Measurements from ENCODE around the gene OTP.
A peak's percentile ranks its signal among the peaks of the same experiment; 100 is the strongest.

The OTP gene

DNA sequence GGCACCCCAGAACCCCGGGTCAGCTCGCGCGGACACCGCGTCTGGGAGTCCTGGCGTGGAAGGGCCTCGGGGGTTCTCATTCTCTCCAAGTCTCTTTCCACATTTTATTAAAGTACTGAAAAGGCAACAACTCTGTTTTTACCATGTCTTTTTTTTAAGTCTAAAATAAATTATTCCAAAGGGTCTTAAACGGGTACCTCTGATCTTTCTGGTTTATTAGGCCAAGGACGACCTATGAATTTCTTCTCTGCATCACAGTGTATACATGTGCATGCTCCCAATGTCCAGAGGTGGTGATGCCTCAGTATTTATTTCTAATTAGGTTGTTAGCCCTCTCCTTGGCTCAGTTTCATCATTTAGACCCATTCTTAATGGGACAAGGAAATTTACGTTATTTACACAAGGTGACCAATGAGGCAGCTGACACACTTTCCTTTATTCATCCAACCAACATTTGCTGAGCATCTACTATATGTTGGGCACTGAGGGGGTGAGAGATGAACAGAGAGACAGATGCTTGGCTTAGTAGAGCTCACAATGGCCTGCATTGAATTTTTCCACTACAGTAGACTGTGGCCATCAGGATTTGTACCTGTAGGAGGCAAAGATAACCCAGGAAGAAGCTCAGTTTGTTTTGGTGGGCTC is 7.6 kb upstream of the OTP start:
- Histone ChIP-seq H3K27me3 (ENCODE audit: control insufficient read depth, insufficient read depth, low read length) (peaks cover 71% of the 10 kb centered on the region), H3K4me1 (ENCODE audit: control insufficient read depth, insufficient read depth, low read length) (peaks cover 6% of the 10 kb centered on the region), H3K27ac (ENCODE audit: low read length) (no peak overlapping the region), H3K4me3 (ENCODE audit: low read length) (no peak overlapping the region), H3K36me3 (ENCODE audit: control insufficient read depth, insufficient read depth, low read length) (no peaks in the 10 kb centered on the region), H3K9me3 (ENCODE audit: control insufficient read depth, insufficient read depth, low read length) (no peaks in the 10 kb centered on the region)
- no CpG with 5 or more reads among the region's 11 CpGs for WGBS (ENCODE audit: insufficient coverage, insufficient read length)
- no peak for DNase-seq (ENCODE audit: low read depth, low spot score)

DNA sequence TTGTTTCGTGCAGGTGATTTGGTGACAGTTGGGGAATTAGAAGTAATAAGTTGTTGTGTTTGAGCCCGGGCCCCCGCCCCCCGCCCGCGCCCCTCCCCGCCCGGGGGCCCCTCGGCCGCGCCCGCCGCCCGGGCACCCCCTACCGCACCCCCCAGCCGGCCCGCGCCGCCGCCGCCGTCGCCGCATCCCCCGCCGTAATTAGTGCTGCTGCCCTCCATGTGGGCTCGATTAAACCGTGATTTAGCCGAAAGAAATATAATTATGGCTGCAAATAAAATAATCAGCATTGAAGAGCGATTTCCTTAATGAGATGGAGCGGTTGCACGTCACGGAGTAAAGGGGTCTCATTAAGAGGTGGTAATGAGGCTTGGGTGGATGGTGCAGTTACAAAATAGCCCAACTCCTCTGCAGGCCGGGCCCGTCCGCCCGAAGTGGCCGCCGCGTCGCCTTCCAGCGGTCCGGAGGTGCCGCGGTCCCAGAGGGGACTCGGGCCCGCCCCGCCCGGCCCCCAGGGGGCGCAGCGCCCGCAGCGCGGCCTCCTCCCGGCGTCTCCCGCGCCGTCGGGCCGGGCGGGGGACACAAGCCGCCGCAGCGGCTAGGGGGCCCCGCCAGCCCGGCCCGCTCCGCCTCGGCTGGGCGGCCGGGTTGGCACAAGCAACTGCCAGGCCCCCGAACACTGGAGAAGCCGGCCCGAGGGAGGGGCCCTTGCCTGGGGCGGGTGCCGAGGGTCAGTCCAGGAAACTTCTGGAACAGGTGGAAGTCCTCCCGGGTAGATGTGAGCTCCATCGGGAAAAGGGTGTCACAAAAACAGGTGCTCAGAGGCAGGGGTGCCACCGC is 6.9 kb upstream of the OTP start:
- no CpG with 5 or more reads among the region's 80 CpGs for WGBS (ENCODE audit: insufficient coverage, insufficient read length)
- H3K27me3 ChIP-seq (ENCODE audit: control insufficient read depth, insufficient read depth, low read length) = peaks cover 79% of the 10 kb centered on the region
- no peaks in the 10 kb centered on the region for H3K9me3 ChIP-seq (ENCODE audit: control insufficient read depth, insufficient read depth, low read length)
- no peak for DNase-seq (ENCODE audit: low read depth, low spot score)
- no peaks in the 10 kb centered on the region for H3K36me3 ChIP-seq (ENCODE audit: control insufficient read depth, insufficient read depth, low read length)
- peak overlapping the region; percentile 26; the same call in 1 of the 2 replicates for H3K4me3 ChIP-seq (ENCODE audit: low read length)
- H3K27ac ChIP-seq (ENCODE audit: low read length) = no peak overlapping the region
- H3K4me1 ChIP-seq (ENCODE audit: control insufficient read depth, insufficient read depth, low read length) = peaks cover 10% of the 10 kb centered on the region

DNA sequence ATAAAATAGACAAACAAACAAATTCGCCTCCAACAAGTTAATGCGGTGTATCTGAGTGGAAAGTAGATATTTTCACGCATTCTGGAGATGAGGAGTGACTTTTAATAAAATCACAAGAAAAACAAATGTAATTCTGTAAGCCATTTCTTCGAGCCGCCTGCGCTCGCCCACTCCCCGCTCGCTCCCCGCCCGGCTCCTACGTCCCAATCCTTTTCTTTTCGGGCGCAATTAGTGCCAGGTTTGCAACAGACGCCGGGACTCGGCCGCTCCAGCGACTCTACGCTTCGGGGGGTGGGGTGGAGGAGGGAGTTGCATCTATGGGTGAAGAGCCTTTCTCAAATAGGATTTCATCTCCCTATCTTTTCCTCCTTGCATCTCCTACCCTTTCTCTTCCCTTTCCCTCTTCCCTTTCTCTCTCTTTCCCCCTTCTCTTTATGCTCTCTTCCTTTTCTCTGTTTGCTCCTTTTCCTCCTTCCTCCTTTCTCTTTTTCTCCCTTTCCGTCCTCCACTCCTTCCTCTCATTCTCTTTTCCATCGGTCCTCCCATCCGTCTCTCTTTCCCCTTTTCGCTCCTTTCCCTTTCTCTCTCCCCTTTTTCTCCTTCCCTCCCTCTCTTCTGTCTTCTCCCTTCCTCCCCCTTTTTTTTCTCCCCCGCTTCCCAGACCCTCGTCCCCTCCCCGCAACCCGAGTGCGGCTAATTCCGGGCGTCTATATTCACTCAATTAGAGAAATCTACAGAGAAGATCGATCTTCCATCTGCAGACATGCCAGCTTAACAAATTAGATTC is 6.1 kb upstream of the OTP start:
- Histone ChIP-seq H3K36me3 (ENCODE audit: control insufficient read depth, insufficient read depth, low read length) (no peaks in the 10 kb centered on the region), H3K4me3 (ENCODE audit: low read length) (no peak overlapping the region), H3K27me3 (ENCODE audit: control insufficient read depth, insufficient read depth, low read length) (peaks cover 86% of the 10 kb centered on the region), H3K9me3 (ENCODE audit: control insufficient read depth, insufficient read depth, low read length) (no peaks in the 10 kb centered on the region), H3K27ac (ENCODE audit: low read length) (no peak overlapping the region), H3K4me1 (ENCODE audit: control insufficient read depth, insufficient read depth, low read length) (peaks cover 10% of the 10 kb centered on the region)
- no CpG with 5 or more reads among the region's 33 CpGs for WGBS (ENCODE audit: insufficient coverage, insufficient read length)
- no peak for DNase-seq (ENCODE audit: low read depth, low spot score)

- H3K27ac ChIP-seq (ENCODE audit: low read length) = no peak overlapping the region
- no peaks in the 10 kb centered on the region for H3K36me3 ChIP-seq (ENCODE audit: control insufficient read depth, insufficient read depth, low read length)
- H3K27me3 ChIP-seq (ENCODE audit: control insufficient read depth, insufficient read depth, low read length) = peaks cover 88% of the 10 kb centered on the region
- no peaks in the 10 kb centered on the region for H3K9me3 ChIP-seq (ENCODE audit: control insufficient read depth, insufficient read depth, low read length)
- WGBS (ENCODE audit: insufficient coverage, insufficient read length) = no CpG with 5 or more reads among the region's 28 CpGs
- no peak overlapping the region for H3K4me3 ChIP-seq (ENCODE audit: low read length)
- H3K4me1 ChIP-seq (ENCODE audit: control insufficient read depth, insufficient read depth, low read length) = peaks cover 12% of the 10 kb centered on the region
- DNase-seq (ENCODE audit: low read depth, low spot score) = no peak
Measured at GRCh38 chr5:77643654-77644370, 5.3 kb upstream of the OTP start.

DNA sequence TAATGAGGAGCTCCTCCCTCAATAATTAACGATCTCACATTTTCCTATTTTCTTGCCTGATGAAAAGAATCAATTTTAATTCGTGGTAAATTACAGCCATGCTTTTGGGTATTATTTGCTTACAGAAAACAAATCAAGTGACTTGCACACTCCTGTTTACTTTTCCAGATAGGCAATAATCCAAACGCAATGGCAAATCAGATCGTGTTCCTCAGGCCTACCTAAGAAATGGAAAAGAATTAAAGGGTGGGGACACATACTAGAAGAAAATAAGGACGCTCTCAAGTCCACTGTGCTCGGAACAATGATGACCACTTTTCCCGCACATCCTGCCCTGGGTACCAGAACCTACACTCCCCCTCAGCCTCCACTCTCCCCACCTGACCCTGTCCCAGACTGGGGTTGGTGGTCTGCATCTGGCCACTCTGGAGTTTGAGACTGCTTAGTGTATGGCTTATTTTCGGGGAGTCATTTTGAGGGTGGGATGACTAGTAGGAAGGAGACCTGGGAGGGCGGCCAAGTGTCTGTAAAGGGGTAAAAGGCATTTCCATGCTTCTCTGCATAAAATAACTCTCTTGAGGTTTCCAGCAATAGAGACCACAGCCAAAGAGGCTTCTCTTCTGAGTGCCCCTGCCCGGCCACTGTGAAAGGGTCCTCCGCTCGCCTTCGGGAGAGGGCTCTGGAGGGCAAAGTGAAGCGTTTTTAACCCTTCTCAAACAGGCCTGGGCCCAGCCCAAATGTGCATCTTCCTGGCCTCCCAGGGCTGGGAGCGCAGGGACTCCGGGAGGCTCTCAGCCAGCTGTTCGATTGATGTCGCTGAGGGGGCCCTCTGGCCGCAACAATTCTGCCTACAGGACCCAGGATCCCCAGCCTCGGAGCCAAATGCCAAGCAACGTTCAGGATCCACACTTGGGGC is 4.5 kb upstream of the OTP start:
- WGBS (ENCODE audit: insufficient coverage, insufficient read length) = no CpG with 5 or more reads among the region's 21 CpGs
- no peak overlapping the region for H3K27ac ChIP-seq (ENCODE audit: low read length)
- no peak for DNase-seq (ENCODE audit: low read depth, low spot score)
- no peaks in the 10 kb centered on the region for H3K36me3 ChIP-seq (ENCODE audit: control insufficient read depth, insufficient read depth, low read length)
- H3K9me3 ChIP-seq (ENCODE audit: control insufficient read depth, insufficient read depth, low read length) = no peaks in the 10 kb centered on the region
- no peak overlapping the region for H3K4me3 ChIP-seq (ENCODE audit: low read length)
- H3K4me1 ChIP-seq (ENCODE audit: control insufficient read depth, insufficient read depth, low read length) = peaks cover 12% of the 10 kb centered on the region
- H3K27me3 ChIP-seq (ENCODE audit: control insufficient read depth, insufficient read depth, low read length) = peaks cover 81% of the 10 kb centered on the region

DNA sequence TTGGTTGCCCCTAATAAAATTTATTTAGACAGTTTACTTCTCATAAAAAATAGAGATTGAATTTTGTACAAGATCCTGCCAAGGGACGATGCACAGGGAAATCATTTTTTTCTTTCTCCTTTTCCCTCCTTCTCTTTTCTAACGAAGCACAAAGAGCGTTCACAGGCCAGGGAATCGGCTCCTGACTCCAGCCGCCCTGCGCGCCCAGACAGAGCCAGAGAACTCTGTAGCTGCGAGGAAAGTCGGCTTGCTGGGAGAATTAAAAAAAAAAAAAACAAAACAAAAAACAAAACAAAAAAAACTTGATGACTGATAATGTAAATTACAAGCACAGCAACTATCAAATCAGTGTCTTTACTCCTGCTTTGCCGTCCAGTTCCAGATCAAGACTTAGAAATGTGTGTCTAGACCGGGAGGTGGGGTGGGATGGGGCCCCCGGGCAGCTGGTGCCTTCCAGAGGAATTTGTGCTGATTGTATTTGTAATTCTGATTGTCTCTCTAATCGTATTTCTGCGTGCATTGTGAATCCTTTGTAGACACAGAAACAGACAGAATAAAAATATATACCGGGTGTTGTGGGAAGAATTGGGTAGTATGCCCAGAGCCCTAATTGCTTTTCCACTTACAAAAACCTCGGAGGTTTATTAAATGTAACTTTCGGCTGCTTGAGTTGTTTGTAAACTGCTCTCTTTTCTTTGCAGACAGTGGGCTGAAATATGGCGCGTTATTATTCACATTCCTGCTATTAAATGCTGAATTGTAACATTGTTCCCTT is 3.6 kb upstream of the OTP start:
- no peak overlapping the region for H3K4me3 ChIP-seq (ENCODE audit: low read length)
- H3K4me1 ChIP-seq (ENCODE audit: control insufficient read depth, insufficient read depth, low read length) = peaks cover 12% of the 10 kb centered on the region
- no peaks in the 10 kb centered on the region for H3K36me3 ChIP-seq (ENCODE audit: control insufficient read depth, insufficient read depth, low read length)
- no peak for DNase-seq (ENCODE audit: low read depth, low spot score)
- H3K27ac ChIP-seq (ENCODE audit: low read length) = no peak overlapping the region
- peaks cover 81% of the 10 kb centered on the region for H3K27me3 ChIP-seq (ENCODE audit: control insufficient read depth, insufficient read depth, low read length)
- no CpG with 5 or more reads among the region's 19 CpGs for WGBS (ENCODE audit: insufficient coverage, insufficient read length)
- H3K9me3 ChIP-seq (ENCODE audit: control insufficient read depth, insufficient read depth, low read length) = no peaks in the 10 kb centered on the region

DNA sequence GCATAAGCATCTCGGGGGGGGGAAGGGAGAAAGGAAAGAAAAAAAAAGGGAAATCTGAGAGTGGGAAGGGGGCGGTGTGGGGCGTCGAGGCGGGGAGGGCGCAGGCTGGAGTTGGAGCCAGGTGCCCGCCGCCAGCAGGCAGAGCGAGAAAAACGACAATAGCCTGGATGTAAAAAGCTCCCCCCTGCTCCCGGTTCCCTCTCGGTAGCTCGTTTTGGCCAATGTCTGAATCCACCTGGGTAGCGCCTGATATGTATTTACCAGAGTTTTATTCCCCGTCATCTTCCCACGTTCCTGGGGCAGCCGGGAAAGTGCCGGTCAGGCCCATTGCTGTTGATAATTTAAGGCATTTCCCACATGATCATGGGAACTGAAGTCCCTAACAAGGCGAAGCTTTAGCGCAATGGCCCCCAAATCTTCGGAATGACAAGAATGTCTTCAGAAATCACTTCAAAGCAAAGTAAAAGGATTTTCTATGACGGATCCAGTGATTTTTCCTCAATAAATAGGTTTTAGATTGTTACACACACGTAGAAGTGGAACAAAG is 3.0 kb upstream of the OTP start:
- no CpG with 5 or more reads among the region's 23 CpGs for WGBS (ENCODE audit: insufficient coverage, insufficient read length)
- no peak for DNase-seq (ENCODE audit: low read depth, low spot score)
- Histone ChIP-seq H3K36me3 (ENCODE audit: control insufficient read depth, insufficient read depth, low read length) (no peaks in the 10 kb centered on the region), H3K4me1 (ENCODE audit: control insufficient read depth, insufficient read depth, low read length) (peaks cover 16% of the 10 kb centered on the region), H3K27ac (ENCODE audit: low read length) (no peak overlapping the region), H3K9me3 (ENCODE audit: control insufficient read depth, insufficient read depth, low read length) (no peaks in the 10 kb centered on the region), H3K27me3 (ENCODE audit: control insufficient read depth, insufficient read depth, low read length) (peaks cover 81% of the 10 kb centered on the region), H3K4me3 (ENCODE audit: low read length) (no peak overlapping the region)

DNA sequence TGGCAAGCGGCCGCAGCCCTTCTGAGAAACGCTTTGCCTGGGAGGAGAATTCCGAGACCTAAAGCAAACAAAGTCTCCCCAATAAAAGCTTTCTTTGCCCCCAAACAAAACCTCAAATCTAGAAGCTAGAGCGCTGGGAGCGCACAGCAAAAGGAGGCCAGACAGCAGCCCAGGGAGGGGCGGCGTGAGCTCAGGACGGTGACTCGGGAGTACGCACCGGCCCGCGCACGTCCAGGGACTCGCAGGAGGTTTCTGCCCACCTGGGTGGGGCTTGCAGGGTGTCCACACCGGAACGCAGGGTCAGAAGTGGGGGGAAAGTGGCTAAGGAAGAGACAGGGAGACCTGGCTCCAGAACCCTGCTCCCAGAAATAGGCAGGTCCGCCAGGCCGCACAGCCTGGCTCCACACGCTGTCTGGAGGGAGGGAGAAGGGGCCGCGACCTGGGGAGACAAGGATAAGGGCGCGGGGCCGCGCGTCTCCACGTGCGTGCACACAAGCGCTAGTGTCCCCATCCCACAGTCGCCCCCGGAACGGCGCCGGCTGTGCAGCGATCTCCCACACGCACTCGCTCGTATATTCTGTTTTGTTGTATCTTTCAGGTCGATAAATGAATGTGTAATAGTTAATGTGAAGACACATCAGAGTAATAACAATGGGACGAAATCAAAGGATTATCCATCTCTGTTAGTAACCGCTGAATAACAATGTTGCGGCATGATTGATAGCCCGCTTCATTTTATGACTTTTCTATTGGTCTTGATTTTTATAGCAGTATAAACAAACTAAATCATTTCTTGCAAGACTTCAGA is 2.3 kb upstream of the OTP start:
- Histone ChIP-seq H3K27ac (ENCODE audit: low read length) (no peak overlapping the region), H3K27me3 (ENCODE audit: control insufficient read depth, insufficient read depth, low read length) (peaks cover 81% of the 10 kb centered on the region), H3K9me3 (ENCODE audit: control insufficient read depth, insufficient read depth, low read length) (no peaks in the 10 kb centered on the region), H3K4me1 (ENCODE audit: control insufficient read depth, insufficient read depth, low read length) (peaks cover 16% of the 10 kb centered on the region), H3K36me3 (ENCODE audit: control insufficient read depth, insufficient read depth, low read length) (no peaks in the 10 kb centered on the region), H3K4me3 (ENCODE audit: low read length) (no peak overlapping the region)
- no peak for DNase-seq (ENCODE audit: low read depth, low spot score)
- WGBS (ENCODE audit: insufficient coverage, insufficient read length) = no CpG with 5 or more reads among the region's 45 CpGs
